Effector CD8-positive, alpha-beta T cell (primary cell): ENCODE data around the gene CSGALNACT2.
"Not testable (repeated sequence)": the region's sequence is repeated elsewhere in the genome, so short reads cannot be mapped to it uniquely, and the experiment has no call there.

Experiments
- DNase-seq: peaks from one replicate; lab custom pipeline; 2025; lab: John Stamatoyannopoulos, UW

CSGALNACT2 gene

DNA sequence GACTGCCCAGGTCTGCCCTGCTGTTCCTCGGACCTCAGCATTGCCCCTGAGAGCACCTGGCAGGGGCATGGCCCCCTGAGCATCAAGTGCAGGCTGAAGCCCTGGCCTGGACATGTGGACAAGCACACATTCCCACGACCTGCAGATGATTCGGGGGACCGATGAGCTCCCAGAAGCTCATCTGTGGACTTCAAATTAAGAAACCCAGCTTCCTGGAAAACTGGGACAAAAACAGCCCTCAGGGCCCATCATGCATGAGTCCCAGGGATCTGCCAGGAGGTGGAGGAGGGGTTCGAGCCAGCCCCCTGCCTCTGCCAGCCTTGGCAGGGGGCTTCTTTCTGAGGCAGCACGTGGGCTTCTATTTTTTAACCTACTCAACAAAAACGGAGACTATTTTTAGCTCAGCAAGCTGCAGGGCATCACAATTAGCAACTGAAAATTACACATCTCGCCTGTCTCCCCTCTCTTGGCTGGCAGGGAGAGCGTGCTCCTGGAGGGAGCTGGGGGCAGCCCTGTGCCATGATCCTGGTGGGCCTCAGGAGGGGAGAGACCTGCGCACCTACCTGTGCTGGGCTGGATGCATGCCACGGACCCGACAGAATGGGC lies 76.8 kb downstream of the CSGALNACT2 start:
- no peak for DNase-seq

GRCh38 chr10:43215758-43216455 lies 77.7 kb downstream of the CSGALNACT2 start:
- DNase-seq, result no peak

GRCh38 chr10:43216931-43217562 lies 78.8 kb downstream of the CSGALNACT2 start:
- DNase-seq, result no peak

DNA sequence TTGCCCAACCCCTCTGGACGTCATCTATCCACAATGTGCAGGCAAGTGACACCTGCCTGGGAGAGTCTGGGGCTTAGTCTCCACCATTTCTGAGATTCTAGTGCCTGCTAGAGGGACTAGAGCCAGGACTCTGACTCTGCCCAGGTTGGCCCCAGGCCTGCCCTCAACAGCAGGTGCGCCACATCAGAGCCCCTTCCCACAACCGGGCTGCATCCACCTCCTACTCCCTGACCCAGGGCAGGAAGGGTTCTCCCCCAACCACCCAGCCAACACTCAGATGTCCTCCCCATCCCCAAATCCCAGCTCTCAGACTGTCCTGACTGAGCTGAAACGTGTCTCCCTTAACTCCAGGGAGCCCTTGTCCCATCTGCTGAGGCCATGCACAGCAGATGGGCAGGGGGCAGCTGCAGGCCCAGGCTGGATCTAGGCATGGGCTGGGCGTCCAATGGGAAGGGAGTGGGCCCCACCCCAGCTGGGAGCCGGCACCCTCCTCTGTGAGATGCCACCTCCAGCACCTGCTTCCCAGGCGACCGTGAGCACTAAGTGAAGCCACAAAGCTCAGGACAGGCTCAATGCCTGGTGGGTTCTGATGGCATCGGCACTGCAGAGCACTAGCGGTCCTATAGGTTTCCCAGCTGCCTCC lies 79.4 kb downstream of the CSGALNACT2 start:
- no peak for DNase-seq

DNA sequence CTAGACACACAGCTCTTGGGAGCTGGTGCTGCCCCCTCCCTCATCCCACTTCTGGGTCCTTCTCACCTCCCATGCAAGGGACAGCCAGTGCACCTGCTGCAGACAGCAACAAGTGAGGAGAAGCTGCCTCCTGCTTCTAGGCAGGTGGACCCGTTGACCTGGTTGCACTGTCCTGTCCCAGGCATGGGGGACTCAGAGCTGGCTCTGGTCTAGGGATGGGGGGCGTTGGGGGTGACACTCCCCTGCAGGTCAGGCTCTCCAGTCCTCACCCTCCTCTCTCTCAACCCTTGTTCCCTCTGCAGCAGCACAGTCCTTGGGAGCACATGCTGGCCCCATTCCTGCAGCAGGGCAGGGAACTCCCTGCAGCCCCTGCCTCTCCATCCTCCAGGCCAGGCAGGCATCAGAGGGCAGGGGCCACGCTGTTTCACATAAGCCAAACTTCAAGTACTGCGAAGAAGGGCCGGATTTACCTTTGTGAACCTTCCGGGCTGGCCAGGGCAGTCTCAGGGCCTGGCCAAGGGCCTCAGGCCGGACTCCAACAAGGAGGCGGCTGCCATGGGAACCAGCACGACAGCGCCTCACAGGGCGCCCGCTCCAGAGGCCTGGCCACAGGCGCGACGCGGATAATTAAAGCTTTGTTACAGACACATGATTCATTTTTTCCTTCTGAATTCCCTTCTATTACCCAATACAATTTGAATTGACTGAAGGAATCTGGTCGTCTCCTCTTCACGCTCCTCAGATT lies 80.1 kb downstream of the CSGALNACT2 start:
- DNase-seq, result no peak

DNA sequence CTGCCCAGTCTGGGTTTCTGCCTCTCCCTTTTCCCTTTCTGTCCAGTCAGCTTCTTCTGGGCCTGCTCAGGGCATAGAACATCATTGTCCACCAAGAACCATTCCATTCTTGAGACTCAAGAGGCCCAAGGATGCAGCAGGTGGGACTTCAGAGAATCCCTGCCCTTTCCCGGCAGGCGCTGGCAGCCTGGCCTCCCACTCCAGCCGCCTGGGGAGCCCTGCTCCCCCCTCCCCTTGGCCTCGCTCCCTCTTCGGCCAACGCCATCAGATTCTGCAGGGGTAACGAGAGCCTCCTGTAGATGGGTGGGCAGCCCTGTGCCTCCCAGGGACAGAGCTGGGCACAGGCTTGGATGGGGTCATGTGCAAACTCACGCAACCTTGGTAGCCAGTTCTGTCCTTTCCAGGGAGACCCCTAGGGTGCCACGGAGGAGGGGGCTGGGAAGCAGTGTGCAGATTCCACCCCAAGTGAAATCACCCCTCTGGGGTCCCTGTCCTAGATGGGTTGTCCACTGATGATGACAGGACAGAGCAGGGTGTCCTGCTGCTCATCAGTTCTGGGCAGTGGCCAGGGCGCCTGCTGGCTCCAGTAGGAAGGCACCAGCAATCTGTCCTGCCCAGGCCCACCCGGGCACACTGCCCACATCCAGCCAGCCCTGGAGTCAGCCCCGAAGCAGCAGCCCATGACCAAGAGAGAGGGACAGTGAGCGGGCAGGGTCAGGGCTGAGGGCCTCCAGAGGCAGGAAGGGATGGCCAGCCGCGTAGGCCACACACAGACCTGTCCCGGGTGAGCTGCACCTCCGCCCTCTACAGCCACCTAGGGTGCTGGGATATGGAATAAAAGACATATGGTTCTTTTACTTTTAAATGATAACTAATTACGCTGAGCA lies 80.9 kb downstream of the CSGALNACT2 start:
- no peak for DNase-seq

- DNase-seq, result no peak
These were observed 81.6 kb downstream of the CSGALNACT2 start for GRCh38 chr10:43219848-43220247.

GRCh38 chr10:43220251-43220650 lies 82.0 kb downstream of the CSGALNACT2 start:
- DNase-seq, result not testable (repeated sequence)

DNA sequence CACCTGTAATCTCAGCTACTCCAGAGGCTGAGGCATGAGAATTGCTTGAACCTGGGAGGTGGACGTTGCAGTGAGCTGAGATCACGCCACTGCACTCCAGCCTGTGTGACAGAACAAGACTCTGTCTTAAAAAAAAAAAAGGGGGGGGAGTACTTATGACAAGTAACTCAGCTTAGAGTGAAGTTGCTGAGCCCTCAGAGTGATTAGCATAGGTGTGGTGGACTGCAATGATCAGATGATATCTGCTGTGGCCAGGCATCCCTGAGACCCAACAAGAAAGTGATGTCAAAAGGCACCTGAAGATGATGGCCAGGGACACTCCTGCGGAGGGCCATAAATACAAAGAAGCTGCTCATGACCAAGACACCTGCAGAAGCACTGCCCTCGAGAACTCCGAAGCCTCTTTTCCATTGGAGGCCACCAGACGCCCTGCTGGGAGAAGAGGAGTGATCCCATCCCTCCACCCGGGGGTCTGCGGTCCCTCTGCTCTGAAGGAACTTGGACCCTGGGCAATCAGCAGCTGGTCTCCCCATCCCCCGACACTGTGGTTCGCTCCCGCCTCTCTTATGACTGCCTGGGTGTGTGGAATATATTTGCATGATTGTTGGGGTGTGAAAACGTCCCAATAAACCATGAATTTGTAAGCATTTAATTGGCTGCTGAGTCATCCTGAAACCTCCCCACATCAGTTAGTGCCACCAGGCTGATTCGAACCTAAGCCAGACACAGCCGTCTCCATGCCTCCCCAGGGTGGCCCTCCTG lies 82.6 kb downstream of the CSGALNACT2 start:
- no peak for DNase-seq

GRCh38 chr10:43221419-43222209 lies 83.4 kb downstream of the CSGALNACT2 start:
- DNase-seq, result no peak

- no peak for DNase-seq
These were observed 84.0 kb downstream of the CSGALNACT2 start for GRCh38 chr10:43222210-43222720.

- DNase-seq, result no peak
These were observed 84.8 kb downstream of the CSGALNACT2 start for GRCh38 chr10:43223056-43223455.

DNA sequence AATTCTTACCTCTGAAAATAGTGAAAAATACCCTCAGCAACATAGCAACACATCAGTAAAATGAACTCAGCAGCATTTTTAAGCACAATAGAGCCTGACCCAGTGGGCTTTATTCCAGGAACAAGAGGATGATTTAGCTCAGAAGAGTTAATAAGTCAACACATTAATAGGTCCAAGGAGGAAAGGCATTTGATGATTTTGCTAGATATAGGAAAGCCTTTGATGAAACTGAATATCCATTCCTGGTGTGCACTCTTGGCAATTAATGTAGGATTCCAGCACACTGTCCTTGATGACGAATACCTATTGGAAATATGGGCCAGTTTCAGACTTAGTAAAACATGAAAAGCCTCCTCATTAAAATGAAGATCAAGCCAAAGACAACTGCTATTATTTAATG lies 86.1 kb downstream of the CSGALNACT2 start:
- DNase-seq, result no peak

DNA sequence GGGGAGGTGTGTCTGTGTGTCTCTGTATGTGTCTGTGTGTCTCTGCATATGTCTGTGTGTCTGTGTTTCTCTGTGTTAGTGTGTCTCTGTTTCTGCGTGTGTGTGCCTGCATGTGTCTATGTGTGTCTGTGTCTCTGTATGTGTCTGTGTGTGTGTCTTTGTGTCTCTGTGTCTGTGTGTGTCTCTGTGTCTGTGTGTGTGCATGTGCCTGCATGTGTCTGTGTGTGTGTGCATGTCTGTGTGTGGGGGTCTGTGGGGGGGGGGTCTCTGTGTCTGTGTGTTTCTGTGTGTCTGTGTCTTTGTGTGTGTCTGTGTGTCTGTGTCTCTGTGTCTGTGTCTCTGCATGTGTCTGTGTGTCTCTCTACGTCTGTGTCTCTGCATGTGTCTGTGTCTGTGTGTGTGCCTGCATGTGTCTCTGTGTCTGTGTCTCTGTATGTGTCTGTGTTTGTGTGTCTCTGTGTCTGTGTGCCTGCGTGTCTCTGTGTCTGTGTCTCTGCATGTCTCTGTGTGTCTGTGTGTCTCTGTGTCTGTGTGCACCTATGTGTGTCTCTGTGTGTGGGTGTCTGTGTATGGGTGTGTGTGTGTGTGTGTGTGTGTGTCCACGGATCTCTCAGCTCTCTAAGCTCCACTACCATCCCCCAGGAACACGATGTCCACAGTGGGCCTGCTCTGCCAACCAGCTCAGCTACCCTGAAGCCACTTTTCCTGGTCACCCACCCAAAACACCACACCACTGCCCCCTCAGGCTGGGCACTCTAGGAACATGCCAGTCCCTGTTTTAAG lies 87.0 kb downstream of the CSGALNACT2 start:
- DNase-seq, result no peak

- no peak for DNase-seq
These were observed 87.5 kb downstream of the CSGALNACT2 start for GRCh38 chr10:43225787-43226153.

GRCh38 chr10:43226441-43226840 lies 88.2 kb downstream of the CSGALNACT2 start:
- DNase-seq, result no peak

DNA sequence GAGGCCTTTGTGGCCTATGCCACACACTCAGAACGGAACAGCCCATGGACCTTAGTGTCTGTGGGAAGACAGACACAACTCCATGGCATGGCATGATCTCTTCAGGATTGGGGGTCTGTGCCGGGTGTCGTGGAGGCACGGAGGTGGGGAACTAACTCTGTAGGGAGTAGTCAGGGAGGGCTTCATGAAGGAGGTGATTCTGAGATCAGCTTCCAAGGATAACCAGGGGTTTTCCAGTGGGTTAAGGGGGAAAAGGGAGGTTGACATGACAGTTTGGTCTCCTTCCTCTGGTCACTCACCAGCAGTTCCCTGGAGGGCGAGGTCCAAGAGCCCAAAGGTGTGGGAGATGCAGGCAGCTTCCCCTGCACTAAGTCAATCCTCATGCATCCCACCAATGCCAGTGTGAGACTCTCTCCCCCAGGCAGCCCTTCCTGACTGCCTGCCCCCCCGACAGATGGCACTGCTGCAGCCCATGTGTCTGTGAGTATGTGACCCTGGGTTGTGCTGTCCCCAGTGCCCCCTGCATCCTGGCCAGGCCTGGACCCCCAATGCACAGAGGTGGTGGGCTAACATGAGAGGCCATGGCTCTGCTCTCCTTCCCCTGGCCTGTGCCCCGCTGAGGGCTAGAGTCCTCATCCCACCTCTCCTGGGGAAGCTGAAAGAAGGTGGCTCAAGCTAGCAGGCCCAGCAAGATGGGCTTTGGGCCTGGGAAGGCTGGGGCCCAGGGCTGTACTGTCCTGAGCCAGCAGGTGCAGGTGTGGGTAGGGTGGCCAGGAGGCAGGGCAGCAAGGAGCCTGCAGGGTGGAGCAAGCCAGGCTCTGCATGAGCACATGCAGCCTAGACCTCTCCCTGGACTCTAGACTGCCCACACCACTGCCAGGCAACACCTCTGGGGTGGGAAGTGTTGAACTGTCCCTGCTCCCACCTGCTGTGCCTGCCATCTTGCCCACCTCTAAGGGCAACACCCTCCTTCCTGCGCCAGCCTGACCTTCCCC lies 88.9 kb downstream of the CSGALNACT2 start:
- DNase-seq, result no peak
